GM12872 (cell line): ENCODE results near the gene SAMD10.

Experiments used
- CTCF ChIP-seq: IDR thresholded peaks from 3 replicates; pipeline ENCODE4 v1.5.1; 2011; ENCODE audit warnings: low read depth, mild to moderate bottlenecking, low read length, moderate library complexity; ENCODE audit not compliant: insufficient read depth

The SAMD10 gene

GRCh38 chr20:63962426-63963347 lies 16.8 kb downstream of the SAMD10 start:
- TF ChIP-seq CTCF: no peak

GRCh38 chr20:63961664-63962425 lies 17.6 kb downstream of the SAMD10 start:
- no peak for TF ChIP-seq CTCF

GRCh38 chr20:63959699-63960075 lies 19.8 kb downstream of the SAMD10 start:
- TF ChIP-seq CTCF: no peak

- no peak for TF ChIP-seq CTCF
Observed at GRCh38 chr20:63958964-63959698, 20.3 kb downstream of the SAMD10 start.

- no peak for TF ChIP-seq CTCF
Observed at GRCh38 chr20:63958471-63958870, 21.0 kb downstream of the SAMD10 start.

- no peak for TF ChIP-seq CTCF
Observed at GRCh38 chr20:63957690-63958441, 21.6 kb downstream of the SAMD10 start.
